Right lobe of liver (tissue), 4 donors: Measurements from ENCODE around the gene ERCC2.

Source experiments
- CTCF ChIP-seq, 4 donors: fragments of 200-600 bp in 3 of 4; fragments of 450-650 bp in 1 of 4; IDR thresholded peaks; one replicate each; pipeline versions ENCODE4 v1.5.1 to v1.8.0; 2016 to 2022; ENCODE audit warnings: antibody characterized with exemption in 4 of 4, mild to moderate bottlenecking in 2 of 4
- POLR2A ChIP-seq: fragments of 450-650 bp; IDR thresholded peaks from one replicate; pipeline ENCODE4 v1.6.1; 2017; ENCODE audit warnings: antibody characterized with exemption, mild to moderate bottlenecking
- donor health status: DM: no; HTN: no; CAD: no.
- donor health status: DM: no; HTN: no; CAD: no.
- donor health status: DM: no; HTN: yes; CAD: no.

GRCh38 chr19:45363861-45364459 lies 6.4 kb downstream of the ERCC2 start:
- TF ChIP-seq CTCF (IDR thresholded peaks at IDR 0.05) (no peak), POLR2A (no peak)
